ENCODE results near the gene LAMB1.

Gene LAMB1

GRCh38 chr7:107998150-107998549 is 4.8 kb downstream of the LAMB1 start:
- ATAC-seq (ENCODE audit: low read depth) (no peak), DNase-seq (ENCODE audit: low spot score) (no peak)
- Histone ChIP-seq H3K4me3 (ENCODE audit: severe bottlenecking) (no peak overlapping the region), H3K36me3 (ENCODE audit: low read depth) (peaks cover 85% of the 10 kb centered on the region), H3K27ac (ENCODE audit: poor library complexity, severe bottlenecking) (peak overlapping the region; percentile 99), H3K4me1 (ENCODE audit: insufficient read depth, poor library complexity, severe bottlenecking) (peaks cover 70% of the 10 kb centered on the region), H3K9me3 (ENCODE audit: severe bottlenecking) (no peaks in the 10 kb centered on the region), H3K27me3 (ENCODE audit: insufficient read depth, poor library complexity, severe bottlenecking) (no peaks in the 10 kb centered on the region)
- no peak for TF ChIP-seq CTCF (IDR thresholded peaks at IDR 0.05; ENCODE audit: poor library complexity, severe bottlenecking)

- H3K27ac ChIP-seq (ENCODE audit: poor library complexity, severe bottlenecking) = peak overlapping the region; percentile 99
- H3K4me3 ChIP-seq (ENCODE audit: severe bottlenecking) = no peak overlapping the region
- DNase-seq (ENCODE audit: low spot score) = no peak
- H3K27me3 ChIP-seq (ENCODE audit: insufficient read depth, poor library complexity, severe bottlenecking) = no peaks in the 10 kb centered on the region
- H3K36me3 ChIP-seq (ENCODE audit: low read depth) = peaks cover 94% of the 10 kb centered on the region
- no peaks in the 10 kb centered on the region for H3K9me3 ChIP-seq (ENCODE audit: severe bottlenecking)
- TF ChIP-seq CTCF (IDR thresholded peaks at IDR 0.05; ENCODE audit: poor library complexity, severe bottlenecking) = no peak
- ATAC-seq (ENCODE audit: low read depth) = peak; percentile 35; the same call in 2 of the 3 replicates
- peaks cover 70% of the 10 kb centered on the region for H3K4me1 ChIP-seq (ENCODE audit: insufficient read depth, poor library complexity, severe bottlenecking)
Measured at GRCh38 chr7:107996072-107996882, 6.7 kb downstream of the LAMB1 start.

DNA sequence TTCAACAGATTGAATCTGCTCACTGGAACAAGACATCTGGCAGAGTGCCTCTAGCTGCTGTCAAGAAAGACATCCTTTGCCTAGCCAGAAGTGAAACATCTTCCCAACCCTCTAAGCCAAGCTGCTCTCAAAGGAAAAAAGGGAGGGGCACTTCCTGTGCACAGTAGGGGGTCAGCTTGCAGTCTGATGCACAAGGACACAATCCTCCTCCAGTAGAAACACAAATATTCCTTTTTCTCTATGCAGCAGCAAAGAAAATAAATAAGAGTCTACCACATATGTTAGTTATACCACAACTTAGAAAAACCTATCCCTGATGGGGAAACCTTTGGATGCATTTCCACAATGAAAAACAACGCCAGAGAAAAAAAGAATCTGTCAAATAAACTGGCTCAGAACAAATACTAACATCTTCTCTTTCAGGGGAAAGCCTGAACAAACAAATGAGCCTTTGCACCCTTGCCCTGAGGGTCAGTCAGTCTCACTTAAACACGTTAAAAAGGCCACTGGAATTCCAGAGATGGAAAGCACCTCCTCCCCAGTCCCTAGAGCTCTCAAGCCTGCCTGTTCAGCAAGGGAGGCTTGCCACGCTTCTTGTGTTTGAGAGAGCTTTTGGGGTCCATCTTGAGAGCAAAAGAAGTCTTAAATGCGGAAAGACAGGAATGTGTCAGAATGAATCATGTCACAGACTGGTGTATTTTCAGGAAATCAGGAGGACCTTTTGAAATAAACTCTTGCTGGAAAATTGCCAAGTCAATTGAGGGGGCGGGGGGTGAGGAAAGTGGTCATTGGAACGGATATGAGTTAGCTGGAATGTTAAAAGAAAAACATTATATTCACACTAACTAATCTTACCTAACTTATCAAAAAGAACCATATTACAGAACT is 7.5 kb downstream of the LAMB1 start:
- ATAC-seq (ENCODE audit: low read depth) (peak; percentile 66), DNase-seq (ENCODE audit: low spot score) (no peak)
- H3K27ac ChIP-seq (ENCODE audit: poor library complexity, severe bottlenecking) = peak overlapping the region; percentile 99
- no peak overlapping the region for H3K4me3 ChIP-seq (ENCODE audit: severe bottlenecking)
- H3K4me1 ChIP-seq (ENCODE audit: insufficient read depth, poor library complexity, severe bottlenecking) = peaks cover 62% of the 10 kb centered on the region
- H3K27me3 ChIP-seq (ENCODE audit: insufficient read depth, poor library complexity, severe bottlenecking) = no peaks in the 10 kb centered on the region
- TF ChIP-seq CTCF (IDR thresholded peaks at IDR 0.05; ENCODE audit: poor library complexity, severe bottlenecking) = no peak
- H3K36me3 ChIP-seq (ENCODE audit: low read depth) = peaks cover 94% of the 10 kb centered on the region
- H3K9me3 ChIP-seq (ENCODE audit: severe bottlenecking) = no peaks in the 10 kb centered on the region

DNA sequence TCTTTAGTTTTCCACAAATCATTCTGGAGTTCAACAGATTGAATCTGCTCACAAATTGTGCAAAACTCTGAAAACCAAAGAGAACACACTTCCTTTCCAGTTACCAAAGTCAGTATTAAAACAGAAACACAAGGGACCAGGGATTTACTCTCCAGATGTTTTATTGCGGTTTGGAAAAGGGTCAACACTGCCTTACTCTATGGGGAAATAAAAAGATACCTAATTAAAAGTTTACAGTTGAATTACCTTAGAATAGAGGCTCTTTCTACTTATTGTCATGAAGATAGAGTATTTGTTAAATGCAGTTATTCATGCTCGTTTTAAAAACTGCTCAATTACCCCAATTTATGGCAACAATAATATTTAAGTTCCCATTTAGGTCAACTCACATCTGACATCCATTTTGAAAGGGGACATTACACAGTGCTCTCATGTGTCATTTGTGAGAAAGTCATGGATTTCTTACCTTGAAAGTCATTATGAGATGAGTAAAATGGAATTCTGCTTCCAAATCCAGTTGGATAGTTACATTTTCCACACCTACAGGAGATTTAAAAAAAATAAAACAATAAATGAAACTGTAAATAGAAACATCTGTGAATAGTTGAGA is 8.4 kb downstream of the LAMB1 start:
- peaks cover 53% of the 10 kb centered on the region for H3K4me1 ChIP-seq (ENCODE audit: insufficient read depth, poor library complexity, severe bottlenecking)
- no peaks in the 10 kb centered on the region for H3K9me3 ChIP-seq (ENCODE audit: severe bottlenecking)
- DNase-seq (ENCODE audit: low spot score) (no peak), ATAC-seq (ENCODE audit: low read depth) (no peak)
- peak overlapping the region; percentile 99 for H3K27ac ChIP-seq (ENCODE audit: poor library complexity, severe bottlenecking)
- H3K36me3 ChIP-seq (ENCODE audit: low read depth) = peaks cover 94% of the 10 kb centered on the region
- no peak overlapping the region for H3K4me3 ChIP-seq (ENCODE audit: severe bottlenecking)
- no peak for TF ChIP-seq CTCF (IDR thresholded peaks at IDR 0.05; ENCODE audit: poor library complexity, severe bottlenecking)
- no peaks in the 10 kb centered on the region for H3K27me3 ChIP-seq (ENCODE audit: insufficient read depth, poor library complexity, severe bottlenecking)

All from RWPE2 (cell line).